ENCODE measurements around the gene ATRN.

Gene ATRN

DNA sequence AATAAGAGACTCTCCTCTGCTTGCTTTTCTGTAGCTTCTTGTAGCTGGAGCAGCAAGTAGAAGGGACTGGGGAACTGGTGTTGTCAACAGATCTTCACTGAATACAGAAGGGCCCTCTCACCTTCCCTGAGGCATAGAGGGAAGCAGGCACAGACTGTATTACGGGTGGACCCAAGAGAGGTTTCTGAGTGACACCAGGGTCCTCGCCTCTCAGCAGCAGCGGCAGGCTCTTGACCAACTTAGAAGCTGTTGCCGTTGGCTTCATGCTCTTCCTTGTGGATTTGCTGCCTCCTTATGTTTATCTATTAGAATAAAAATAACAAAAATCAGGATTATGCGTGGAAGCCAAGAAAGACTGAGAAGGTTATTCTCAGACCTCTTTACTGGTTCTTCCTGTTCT is 160.7 kb downstream of the ATRN start:
- DNase-seq, result no peak

- DNase-seq, result no peak
These were observed 161.6 kb downstream of the ATRN start for GRCh38 chr20:3632311-3633004.

GRCh38 chr20:3633913-3634478 is 163.2 kb downstream of the ATRN start:
- DNase-seq, result no peak

DNA sequence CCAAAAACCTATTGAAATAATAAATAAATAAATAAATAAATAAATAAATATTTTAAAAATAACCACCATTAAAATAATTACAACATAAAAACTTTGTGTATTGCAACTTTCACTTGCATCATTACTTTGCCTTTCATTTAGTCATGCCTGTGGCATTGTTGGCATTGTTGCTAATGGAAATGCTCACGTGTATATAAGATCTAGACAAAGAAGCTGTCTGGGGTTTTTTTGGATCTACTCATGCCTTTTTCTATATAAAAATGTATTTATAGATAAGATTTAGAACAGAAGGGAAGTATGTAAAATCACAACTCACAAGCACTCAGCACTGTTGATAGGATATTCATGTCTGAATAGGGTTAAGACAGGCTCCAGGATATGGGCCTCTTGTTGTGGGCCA is 164.5 kb downstream of the ATRN start:
- no peak for DNase-seq

GRCh38 chr20:3640259-3640658 is 169.4 kb downstream of the ATRN start:
- DNase-seq, result no peak

GRCh38 chr20:3645309-3646066 is 174.7 kb downstream of the ATRN start:
- DNase-seq, result no peak

GRCh38 chr20:3646067-3646440 is 175.2 kb downstream of the ATRN start:
- DNase-seq, result no peak

DNA sequence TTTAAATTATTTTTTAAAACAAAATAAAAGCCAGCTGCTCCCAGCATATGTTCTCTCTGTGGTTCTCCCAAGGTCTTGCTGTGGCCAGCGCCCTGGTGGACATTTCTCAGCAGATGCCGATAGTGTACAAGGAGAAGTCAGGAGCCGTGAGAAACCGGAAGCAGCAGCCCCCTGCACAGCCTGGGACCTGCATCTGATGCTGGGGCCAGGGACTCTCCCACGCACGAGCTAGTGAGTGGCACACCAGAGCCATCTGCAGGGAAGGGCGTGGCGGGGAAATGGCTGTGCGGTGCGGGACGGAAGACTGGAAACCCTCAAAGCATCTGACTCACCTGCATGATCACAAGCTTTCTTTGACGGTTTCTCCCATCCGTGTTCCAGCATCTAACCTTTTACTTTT is 175.8 kb downstream of the ATRN start:
- DNase-seq, result no peak

DNA sequence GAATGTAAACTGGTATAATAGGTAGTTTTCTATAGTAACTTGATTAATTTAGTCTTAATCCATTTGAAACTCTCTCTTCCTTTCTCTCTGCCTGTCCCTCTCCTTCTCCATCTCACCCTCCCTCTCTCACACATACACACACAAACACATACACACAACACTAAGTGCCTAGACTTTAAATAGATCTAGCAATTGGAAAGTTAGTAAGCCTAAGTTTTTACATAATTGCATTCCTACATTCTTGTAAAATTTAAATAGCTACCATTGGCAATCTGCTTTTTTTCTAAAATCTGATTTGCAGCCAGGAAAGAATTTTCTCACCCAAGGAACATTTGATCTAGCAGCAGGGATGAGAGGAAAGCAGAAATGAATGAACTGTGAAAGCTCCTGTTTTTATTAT is 176.7 kb downstream of the ATRN start:
- no peak for DNase-seq

- DNase-seq, result no peak
These were observed 178.1 kb downstream of the ATRN start for GRCh38 chr20:3648951-3649350.

DNA sequence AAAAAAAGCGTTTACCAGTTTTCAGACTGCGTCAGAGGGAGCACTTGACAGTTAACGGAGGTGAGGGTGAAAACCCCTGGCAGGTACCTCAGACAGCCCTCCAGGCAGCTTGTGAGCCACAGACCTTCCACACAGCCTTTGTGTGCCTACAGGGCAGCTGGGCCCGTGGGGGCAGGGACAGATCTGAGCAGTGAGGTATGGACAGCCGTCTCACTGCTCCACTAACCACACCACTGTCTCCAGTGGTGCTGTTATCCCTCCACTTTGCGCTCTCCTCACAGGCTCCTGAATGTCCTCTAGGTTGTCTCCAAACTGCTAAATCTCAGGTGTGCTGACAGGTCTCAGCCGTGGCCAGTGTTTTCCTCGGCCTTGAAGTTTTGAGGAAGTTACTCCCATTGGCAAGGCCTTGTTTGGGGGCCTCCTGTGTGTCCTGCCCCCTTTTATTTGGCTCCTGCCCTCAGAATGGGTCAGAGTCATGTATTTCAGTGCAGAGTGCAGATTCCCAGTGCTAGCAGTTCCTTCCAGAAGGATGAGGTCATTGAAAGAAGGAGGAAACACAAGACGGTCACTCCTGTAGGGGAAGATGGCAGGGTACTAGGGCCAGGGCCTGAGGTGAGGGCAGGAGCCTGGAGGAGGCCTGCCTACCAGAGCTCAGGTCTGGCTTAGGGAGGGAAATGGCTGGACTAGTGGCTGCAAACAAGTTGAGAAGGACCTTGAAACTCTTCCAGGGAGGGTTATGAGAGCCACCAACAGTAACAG is 180.6 kb downstream of the ATRN start:
- no peak for DNase-seq

DNA sequence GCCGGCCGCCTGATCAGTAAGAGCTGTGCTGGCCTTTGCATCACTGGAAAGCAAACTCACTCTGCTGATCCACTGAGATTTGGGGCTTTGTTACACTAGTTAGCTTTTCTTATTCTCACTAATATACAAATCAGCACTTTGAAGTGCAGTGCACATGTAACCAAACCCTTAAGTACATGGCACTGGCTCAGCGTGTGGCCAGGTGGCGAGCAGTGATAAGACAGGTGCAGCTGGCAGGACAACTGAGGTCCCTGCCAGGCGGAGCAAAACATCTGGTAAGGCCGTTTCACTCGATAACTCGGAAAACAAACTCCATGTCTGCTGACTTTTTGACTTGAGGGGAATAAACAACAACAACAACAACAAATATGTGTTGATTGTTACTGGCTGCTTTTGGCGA is 181.4 kb downstream of the ATRN start:
- DNase-seq, result no peak

DNA sequence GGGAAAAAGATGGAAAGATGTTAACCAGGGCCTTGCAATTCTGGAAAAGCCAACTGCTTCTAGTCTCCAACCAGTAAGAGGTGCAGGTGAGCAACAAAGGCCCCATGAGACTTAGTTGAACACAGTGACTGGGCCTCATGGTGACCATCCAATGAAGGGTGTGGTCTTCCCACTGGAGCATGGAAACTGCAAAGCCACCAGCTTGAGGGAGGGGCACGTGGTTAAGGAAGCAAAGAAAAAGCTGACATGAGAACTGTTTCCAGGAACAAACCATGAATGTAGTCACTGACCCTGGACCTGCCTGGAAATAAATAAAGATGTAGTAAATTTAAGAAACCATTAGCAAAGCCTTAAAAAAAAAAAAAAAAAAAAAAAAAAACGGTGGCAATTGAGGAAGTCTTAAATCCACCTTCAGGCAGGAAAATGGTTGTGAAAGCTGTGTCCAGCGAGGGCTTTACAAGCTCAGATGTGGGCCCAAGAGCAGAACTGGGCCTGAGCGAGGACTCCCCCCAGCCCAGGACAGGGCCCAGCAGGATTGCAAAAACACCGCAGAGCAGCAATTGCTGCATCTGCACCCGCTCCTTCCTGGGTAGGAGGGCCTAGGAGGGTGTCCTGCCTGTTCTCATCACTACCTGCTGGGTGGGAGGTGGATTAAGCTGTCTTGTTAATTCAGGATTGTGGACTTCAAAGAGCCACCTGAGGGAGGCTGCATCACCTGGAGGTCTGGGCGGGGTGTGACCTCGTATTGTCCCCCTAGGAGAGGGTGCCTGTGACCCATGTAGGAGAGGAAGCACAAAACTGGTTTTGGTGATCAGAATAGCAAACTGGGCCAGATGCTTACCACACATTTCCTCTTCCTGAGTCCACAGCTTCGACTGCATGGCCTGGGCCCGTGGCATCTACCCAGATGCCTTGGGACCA is 182.1 kb downstream of the ATRN start:
- DNase-seq, result no peak

DNA sequence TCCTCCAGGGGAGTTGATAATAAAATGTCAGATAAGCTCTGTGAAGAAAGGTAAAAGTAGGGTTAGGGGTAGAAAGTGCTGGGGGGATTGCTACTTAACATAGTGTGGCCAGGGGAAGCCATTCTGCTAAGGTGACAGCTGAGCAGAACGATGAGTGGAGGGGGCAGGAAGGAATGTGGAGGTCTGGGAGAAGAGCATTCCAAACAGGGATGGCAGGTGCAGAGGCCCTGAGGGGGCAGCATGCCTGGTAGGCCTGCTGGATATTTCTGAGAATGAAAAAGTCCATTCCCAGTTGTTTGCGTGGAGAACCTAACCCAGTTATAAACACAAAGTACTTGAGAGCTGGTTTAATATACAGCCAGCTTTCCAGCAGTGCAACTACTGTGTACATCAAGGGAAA is 183.1 kb downstream of the ATRN start:
- no peak for DNase-seq

DNA sequence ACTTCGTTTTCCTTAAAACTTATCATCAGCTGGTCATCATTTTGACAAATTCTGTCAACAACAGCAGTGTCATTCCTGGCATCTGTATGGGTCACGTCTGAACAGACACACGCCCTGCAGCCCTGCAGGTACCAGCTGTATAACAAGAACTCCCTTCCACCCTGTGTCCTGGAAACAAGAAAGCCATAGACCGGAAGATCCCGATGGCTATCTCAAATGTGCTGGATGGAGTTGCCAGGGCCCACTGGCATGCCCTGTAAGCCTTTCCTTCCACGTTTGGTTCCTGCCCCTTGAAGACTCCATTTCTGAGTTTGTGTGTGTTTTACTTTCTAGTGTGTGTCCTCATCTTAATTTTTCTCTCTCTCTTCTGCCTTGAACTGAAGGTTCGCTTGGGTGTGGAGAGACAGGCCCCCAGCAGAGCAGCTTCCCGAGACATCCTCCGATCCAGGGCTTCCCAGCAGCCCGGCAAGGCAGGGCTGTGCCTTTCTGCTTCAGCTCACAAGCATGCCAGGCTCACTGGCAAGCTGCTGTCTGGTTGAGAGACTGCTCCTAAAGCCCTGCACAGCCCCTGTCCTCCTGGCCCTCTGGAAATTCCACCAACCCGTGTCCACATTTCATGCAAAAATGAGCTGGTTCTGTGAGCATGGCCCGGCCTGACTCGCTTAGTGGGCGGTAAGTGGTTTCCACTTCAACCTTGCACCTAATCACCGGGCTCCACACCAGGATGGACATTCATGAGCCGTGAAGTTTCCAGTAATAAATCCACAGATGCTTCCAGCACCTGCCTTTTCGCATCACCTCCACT is 183.7 kb downstream of the ATRN start:
- no peak for DNase-seq

DNA sequence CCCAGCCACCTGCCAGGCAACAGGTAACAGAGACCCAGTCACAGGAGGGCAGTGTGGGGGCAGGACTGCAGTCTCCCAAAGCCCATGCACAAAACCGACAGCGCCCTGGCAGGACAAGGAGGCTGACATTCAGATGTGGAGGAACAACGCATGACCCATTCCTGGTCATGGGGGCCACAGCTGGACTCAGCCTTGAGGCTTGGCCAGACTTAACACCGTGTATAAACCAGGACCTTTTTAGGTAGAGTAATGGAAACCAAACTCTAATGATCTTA is 184.2 kb downstream of the ATRN start:
- DNase-seq, result no peak

DNA sequence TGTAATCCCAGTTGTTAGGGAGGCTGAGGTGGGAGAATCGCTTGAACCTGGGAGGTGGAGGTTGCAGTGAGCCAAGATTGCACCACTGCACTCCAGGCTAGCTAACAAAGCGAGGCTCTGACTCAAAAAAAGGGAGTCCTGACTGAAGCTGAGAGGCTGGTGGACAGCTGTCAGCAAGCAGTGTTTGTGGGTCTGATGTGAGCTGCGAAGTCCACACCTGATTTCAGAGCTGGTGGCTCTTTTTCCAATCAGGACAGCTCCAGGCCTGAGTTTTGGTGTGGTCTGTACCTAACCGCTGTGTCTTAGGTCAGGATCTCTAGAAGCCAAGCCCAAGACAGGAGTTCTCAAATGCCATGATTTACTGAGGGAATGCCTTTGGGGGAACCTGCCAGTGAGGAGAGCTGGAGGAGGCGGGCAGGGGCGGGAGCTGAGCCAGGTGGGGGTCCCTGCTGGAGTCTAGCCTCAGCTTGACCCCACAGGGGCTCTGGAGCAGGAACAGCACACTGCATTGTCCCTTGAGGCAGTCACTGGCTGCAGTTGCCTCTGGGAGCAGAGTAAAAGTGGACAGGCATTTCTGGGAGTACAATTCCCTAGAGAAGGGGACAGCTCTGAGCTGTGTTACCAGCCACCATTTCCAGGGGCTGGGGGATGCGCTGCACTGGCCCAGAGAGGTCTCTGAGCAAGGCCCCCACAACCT is 187.3 kb downstream of the ATRN start:
- no peak for DNase-seq

DNA sequence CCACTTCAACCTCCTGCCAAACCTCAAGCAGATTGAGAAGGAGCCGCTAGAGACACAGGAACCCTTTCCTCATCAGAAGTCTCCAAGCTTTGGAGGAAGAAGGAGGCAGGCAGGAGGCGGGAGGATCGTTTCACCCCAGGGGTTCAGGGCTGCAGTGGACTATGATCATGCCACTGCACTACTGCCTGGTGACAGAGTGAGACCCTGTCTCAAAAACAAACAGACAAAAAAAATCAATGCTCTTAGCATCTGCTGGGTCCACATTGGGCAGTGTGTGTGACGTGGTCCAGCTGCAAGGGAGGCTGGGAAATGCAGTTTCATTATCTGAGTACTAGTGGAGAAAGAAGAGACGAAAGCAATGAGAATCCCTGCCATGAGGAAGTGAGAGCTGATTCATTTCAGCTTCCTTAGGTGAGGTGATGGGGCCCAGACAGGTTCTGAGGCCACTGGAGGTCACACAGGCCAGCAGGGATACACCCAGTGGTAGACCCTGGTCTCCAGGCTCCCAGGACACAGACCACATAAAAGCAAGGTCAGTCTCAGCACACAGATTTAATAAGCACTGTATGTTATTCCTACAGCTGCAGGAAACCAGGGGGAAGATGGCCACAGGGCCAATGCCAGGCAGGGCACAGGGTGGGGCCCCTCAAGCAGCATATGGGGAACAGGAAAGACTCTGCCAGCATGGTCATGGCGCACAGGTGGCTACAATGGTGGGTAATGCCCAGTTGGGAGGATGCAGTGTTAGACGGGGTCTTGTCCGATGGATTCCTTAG is 188.1 kb downstream of the ATRN start:
- no peak for DNase-seq

GRCh38 chr20:3659492-3660261 is 188.9 kb downstream of the ATRN start:
- no peak for DNase-seq
